ENCODE data around the gene MAGI2. TPM values are rescaled to one million over a fixed set of nuclear protein-coding genes. Genes with fewer than 3 reads are reported as not detected.

MAGI2 gene
- total RNA-seq, 1 donor from 2014 or later, result 10.7 TPM

DNA sequence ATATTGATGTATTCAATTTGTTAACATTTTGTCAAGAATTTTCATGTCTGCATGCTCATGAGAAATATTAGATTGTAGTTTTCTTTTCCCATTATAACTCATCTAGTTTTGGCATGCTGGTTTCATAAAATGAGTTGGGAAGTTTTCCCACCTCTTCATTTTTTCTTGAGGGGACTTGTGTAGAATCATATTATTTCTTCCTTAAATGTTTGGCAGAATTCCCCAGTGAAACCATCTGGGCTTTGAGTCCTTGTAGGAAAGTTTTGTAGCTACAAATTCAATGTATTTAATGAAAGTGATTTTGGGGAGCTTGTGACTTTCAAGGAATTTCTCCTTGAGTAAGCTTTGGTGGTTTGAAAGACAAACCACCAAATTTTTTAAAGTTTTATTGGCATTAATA is 1481.7 kb downstream of the MAGI2 start:
- Mint-ChIP-seq H3K36me3 (ENCODE audit: unreplicated experiment) (no peaks in the 10 kb centered on the region), H3K4me3 (ENCODE audit: unreplicated experiment) (no peak overlapping the region), H3K27ac (ENCODE audit: unreplicated experiment) (no peak overlapping the region), H3K9me3 (ENCODE audit: unreplicated experiment) (peaks cover 3% of the 10 kb centered on the region), H3K4me1 (ENCODE audit: unreplicated experiment) (no peaks in the 10 kb centered on the region), H3K27me3 (ENCODE audit: unreplicated experiment) (no peaks in the 10 kb centered on the region)
- no peak for DNase-seq (ENCODE audit: extremely low spot score, unreplicated experiment)
- TF ChIP-seq, protein P1, sequence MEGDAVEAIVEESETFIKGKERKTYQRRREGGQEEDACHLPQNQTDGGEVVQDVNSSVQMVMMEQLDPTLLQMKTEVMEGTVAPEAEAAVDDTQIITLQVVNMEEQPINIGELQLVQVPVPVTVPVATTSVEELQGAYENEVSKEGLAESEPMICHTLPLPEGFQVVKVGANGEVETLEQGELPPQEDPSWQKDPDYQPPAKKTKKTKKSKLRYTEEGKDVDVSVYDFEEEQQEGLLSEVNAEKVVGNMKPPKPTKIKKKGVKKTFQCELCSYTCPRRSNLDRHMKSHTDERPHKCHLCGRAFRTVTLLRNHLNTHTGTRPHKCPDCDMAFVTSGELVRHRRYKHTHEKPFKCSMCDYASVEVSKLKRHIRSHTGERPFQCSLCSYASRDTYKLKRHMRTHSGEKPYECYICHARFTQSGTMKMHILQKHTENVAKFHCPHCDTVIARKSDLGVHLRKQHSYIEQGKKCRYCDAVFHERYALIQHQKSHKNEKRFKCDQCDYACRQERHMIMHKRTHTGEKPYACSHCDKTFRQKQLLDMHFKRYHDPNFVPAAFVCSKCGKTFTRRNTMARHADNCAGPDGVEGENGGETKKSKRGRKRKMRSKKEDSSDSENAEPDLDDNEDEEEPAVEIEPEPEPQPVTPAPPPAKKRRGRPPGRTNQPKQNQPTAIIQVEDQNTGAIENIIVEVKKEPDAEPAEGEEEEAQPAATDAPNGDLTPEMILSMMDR (IDR thresholded peaks at IDR 0.05), result no peak

- Mint-ChIP-seq H3K27me3 (ENCODE audit: unreplicated experiment) (no peaks in the 10 kb centered on the region), H3K4me3 (ENCODE audit: unreplicated experiment) (no peak overlapping the region), H3K9me3 (ENCODE audit: unreplicated experiment) (no peaks in the 10 kb centered on the region), H3K27ac (ENCODE audit: unreplicated experiment) (no peak overlapping the region), H3K4me1 (ENCODE audit: unreplicated experiment) (no peaks in the 10 kb centered on the region), H3K36me3 (ENCODE audit: unreplicated experiment) (no peaks in the 10 kb centered on the region)
- DNase-seq (ENCODE audit: extremely low spot score, unreplicated experiment), result no peak
- TF ChIP-seq, protein P1 (IDR thresholded peaks at IDR 0.05), result no peak
Measured at GRCh38 chr7:77967429-77967828, 1486.0 kb downstream of the MAGI2 start.

All from osteocyte (in vitro differentiated cells).